WI38 (cell line): Measurements from ENCODE around the gene RGR.

Experiments
- H3K4me3 ChIP-seq: 2 replicates; pipeline ENCODE4 v1.5.1; 2011; ENCODE audit warnings: low read depth, mild to moderate bottlenecking, control low read depth, low read length
- TF ChIP-seq, protein P1 (sequence below): IDR thresholded peaks from 2 replicates; pipeline ENCODE4 v1.5.1; 2012; ENCODE audit warnings: low read depth, mild to moderate bottlenecking, control low read depth, low read length

The RGR gene

DNA sequence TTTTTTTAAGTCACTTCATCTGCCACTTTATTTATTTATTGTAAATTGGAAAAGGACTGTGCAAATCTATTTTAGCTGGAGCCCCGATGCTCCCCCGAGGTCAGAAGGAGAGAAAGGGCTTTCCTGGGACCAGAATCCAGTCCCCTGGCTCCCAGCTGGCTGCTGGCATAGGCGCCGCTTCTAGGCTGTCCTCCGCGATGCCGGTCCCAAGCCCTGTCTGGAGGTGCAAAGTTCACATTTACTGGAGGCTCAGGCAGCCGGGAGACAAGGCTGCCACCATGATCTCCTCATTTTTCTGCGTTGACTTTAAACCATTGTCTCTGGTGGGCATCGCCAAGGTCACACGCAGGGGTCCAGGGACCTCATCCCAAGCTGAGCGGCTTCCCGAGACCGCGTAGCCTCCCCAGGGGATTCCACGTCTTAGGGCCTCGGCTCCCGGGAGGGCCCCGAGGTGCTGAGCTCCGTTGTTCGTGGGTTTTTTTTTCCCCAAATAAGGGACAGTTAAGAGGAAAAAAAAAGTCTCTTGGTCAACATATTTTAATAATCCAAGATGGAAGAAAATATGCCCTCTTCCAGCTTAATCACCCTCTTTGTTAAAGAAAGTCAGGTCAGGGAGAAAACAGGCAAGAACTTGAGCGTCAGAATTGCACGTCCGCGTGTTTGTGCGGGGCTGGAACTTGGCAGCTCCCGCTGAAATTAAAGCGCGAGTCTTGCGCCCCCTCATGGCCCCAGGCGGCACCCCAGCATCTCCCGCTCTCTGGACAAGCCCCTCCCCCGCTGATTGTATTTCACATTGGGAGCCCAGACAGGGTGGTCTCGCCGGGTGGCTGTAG lies 11.9 kb downstream of the RGR start:
- H3K4me3 ChIP-seq: no peak overlapping the region

DNA sequence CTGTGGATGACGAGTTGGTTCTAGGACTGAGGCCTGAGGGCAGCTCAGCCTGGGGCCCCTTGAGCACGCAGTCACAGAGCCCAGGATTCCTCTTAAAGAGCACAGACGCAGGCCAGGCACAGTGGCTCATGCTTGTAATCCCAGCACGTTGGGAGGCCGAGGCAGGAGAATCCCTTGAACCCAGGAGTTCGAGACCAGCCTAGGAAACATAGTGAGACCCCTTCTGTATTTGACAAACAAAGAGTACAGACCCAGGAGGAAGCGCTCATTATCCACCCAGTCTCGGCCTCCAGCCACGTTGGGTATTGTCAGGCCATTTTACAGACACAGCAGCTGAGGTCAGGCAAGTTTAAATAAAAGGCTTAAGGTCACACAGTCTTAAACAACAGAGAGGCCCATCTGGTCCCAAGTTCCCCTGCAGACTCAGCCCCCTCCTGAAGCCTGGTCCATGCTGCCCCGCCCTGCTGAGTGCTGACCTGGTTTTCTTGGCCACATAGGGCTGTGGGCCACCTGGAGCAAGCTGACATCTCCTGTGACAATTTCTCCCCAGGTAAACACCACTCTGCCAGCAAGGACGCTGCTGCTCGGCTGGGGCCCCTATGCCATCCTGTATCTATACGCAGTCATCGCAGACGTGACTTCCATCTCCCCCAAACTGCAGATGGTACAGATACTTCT lies 12.6 kb downstream of the RGR start:
- H3K4me3 ChIP-seq: no peak overlapping the region
- TF ChIP-seq, protein P1, sequence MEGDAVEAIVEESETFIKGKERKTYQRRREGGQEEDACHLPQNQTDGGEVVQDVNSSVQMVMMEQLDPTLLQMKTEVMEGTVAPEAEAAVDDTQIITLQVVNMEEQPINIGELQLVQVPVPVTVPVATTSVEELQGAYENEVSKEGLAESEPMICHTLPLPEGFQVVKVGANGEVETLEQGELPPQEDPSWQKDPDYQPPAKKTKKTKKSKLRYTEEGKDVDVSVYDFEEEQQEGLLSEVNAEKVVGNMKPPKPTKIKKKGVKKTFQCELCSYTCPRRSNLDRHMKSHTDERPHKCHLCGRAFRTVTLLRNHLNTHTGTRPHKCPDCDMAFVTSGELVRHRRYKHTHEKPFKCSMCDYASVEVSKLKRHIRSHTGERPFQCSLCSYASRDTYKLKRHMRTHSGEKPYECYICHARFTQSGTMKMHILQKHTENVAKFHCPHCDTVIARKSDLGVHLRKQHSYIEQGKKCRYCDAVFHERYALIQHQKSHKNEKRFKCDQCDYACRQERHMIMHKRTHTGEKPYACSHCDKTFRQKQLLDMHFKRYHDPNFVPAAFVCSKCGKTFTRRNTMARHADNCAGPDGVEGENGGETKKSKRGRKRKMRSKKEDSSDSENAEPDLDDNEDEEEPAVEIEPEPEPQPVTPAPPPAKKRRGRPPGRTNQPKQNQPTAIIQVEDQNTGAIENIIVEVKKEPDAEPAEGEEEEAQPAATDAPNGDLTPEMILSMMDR: no peak

More for the DNA sequence above, 11.9 kb downstream of the RGR start:
- TF ChIP-seq, protein P1: peak; percentile 80

- TF ChIP-seq, protein P1: no peak
- no peak overlapping the region for H3K4me3 ChIP-seq
Observed at GRCh38 chr10:84258034-84258695, 13.3 kb downstream of the RGR start.

GRCh38 chr10:84261236-84261915 lies 16.5 kb downstream of the RGR start:
- H3K4me3 ChIP-seq: no peak overlapping the region
- TF ChIP-seq, protein P1: no peak

GRCh38 chr10:84262190-84262956 lies 17.5 kb downstream of the RGR start:
- no peak overlapping the region for H3K4me3 ChIP-seq
- TF ChIP-seq, protein P1: no peak

- TF ChIP-seq, protein P1: no peak
- H3K4me3 ChIP-seq: no peak overlapping the region
Observed at GRCh38 chr10:84263716-84264115, 18.9 kb downstream of the RGR start.
